Erythroblast (primary cell): Measurements from ENCODE around the gene PTPRM.

Experiments used
- GATA1 ChIP-seq: IDR thresholded peaks from 2 replicates; pipeline ENCODE4 v1.6.1; 2011; ENCODE audit warnings: low read depth, mild to moderate bottlenecking, control low read depth, low read length, moderate library complexity
- POLR2A ChIP-seq: IDR thresholded peaks from 2 replicates; pipeline ENCODE4 v1.6.1; 2011; ENCODE audit warnings: mild to moderate bottlenecking, low read length

- TF ChIP-seq POLR2A (no peak), GATA1 (no peak)
Observed at GRCh38 chr18:8402237-8402636, 835.1 kb downstream of the PTPRM start.
